Transverse colon (tissue), 4 donors: Measurements from ENCODE around the gene HNRNPM.

ENCODE experiments used
- CTCF ChIP-seq, 5 experiments: fragments of 200-600 bp in 3 of 5; fragments of 450-650 bp in 2 of 5; sonication (generic) in 3 of 5; IDR thresholded peaks; 1 replicate in 2 of 5; 2 replicates in 3 of 5; pipeline ENCODE4 v1.5.1; 2016 to 2017; ENCODE audit warnings: antibody characterized with exemption in 5 of 5, inconsistent platforms in 3 of 5, mild to moderate bottlenecking in 2 of 5, moderate library complexity in 1 of 5
- POLR2AphosphoS5 ChIP-seq, 3 donors: sonication (generic); formaldehyde crosslinking; IDR thresholded peaks; one replicate each; pipeline ENCODE4 v1.6.1; 2016; ENCODE audit warnings: antibody characterized with exemption in 3 of 3

GRCh38 chr19:8530061-8530679, 85.4 kb downstream of the HNRNPM start:
- TF ChIP-seq CTCF (IDR thresholded peaks at IDR 0.05) (no peak), POLR2AphosphoS5 (IDR thresholded peaks at IDR 0.05) (no peak)
